H1 (cell line): ENCODE results near the gene LRG1. TPM values are rescaled to one million over a fixed set of nuclear protein-coding genes. Genes with fewer than 3 reads are reported as not detected.

Source experiments
- CTCF ChIA-PET: fragments of 300-600 bp; sonication (Branson Sonifier 250); formaldehyde crosslinking; loops from one replicate; lab custom pipeline; 2021; ENCODE audit not compliant: partially characterized antibody; lab: Charles Lee
- POLR2A ChIA-PET: fragments of 300-600 bp; sonication (Branson Sonifier 250); formaldehyde crosslinking; loops from one replicate; lab custom pipeline; 2021; ENCODE audit warnings: inconsistent platforms; ENCODE audit not compliant: partially characterized antibody; lab: Charles Lee
- DNase-seq, 2 experiments: peaks; one replicate each; pipeline versions ENCODE4 v3.0.0 to v3.0.0-alpha.2; 2010 to 2022; ENCODE audit warnings: low spot score in 2 of 2, low read depth in 1 of 2, mixed read lengths in 1 of 2
- FAIRE-seq: peaks from 2 replicates; lab custom pipeline; 2011; peaks lifted over from hg19 to GRCh38; lab: Jason Lieb, UNC
- H2AFZ ChIP-seq: 2 replicates; pipeline ENCODE4 v1.8.1; 2012; ENCODE audit warnings: low read length, inconsistent platforms
- H2AK5ac ChIP-seq: 2 replicates; pipeline ENCODE4 v1.6.1; 2013; ENCODE audit warnings: low read depth, low read length
- H2BK120ac ChIP-seq: replicated peaks from 2 replicates; pipeline ENCODE3; 2013; ENCODE audit warnings: low read depth, low read length, inconsistent platforms
- H2BK12ac ChIP-seq: 2 replicates; pipeline ENCODE4 v1.6.1; 2013; ENCODE audit warnings: low read depth, low read length
- H2BK15ac ChIP-seq: 2 replicates; pipeline ENCODE4 v1.6.1; 2013; ENCODE audit warnings: low read length
- H2BK20ac ChIP-seq: 2 replicates; pipeline ENCODE4 v1.6.1; 2013; ENCODE audit warnings: low read length
- H2BK5ac ChIP-seq: 2 replicates; pipeline ENCODE4 v1.6.1; 2013; ENCODE audit warnings: low read depth, low read length
- H3K14ac ChIP-seq: 2 replicates; pipeline ENCODE4 v1.6.1; 2013; ENCODE audit warnings: inconsistent platforms; ENCODE audit not compliant: insufficient read length
- H3K18ac ChIP-seq: 2 replicates; pipeline ENCODE4 v1.6.1; 2013; ENCODE audit warnings: low read length; ENCODE audit errors: extremely low read depth
- H3K23ac ChIP-seq: 2 replicates; pipeline ENCODE4 v1.6.1; 2013; ENCODE audit warnings: inconsistent platforms; ENCODE audit not compliant: insufficient read length
- H3K23me2 ChIP-seq: 2 replicates; pipeline ENCODE4 v1.6.1; 2013; ENCODE audit warnings: low read depth, low read length
- H3K27ac ChIP-seq: 2 replicates; pipeline ENCODE4 v1.6.1; 2011; ENCODE audit warnings: low read depth, low read length, inconsistent platforms
- H3K27me3 ChIP-seq, 4 experiments: replicated peaks in 1 of 4; 1 replicate in 1 of 4; 2 replicates in 3 of 4; pipeline versions ENCODE4 v1.6.1 to v1.8.1; 2011 to 2013; ENCODE audit warnings: low read length in 3 of 4, mild to moderate bottlenecking in 3 of 4, inconsistent platforms in 2 of 4, mixed read lengths in 2 of 4, moderate library complexity in 1 of 4; ENCODE audit not compliant: control insufficient read depth in 3 of 4, insufficient read depth in 3 of 4; ENCODE audit errors: extremely low read depth in 1 of 4
- H3K36me3 ChIP-seq, 4 experiments: 2 replicates each; pipeline versions ENCODE4 v1.6.1 to v1.8.1; 2011 to 2013; ENCODE audit warnings: mild to moderate bottlenecking in 4 of 4, low read length in 3 of 4, moderate library complexity in 2 of 4, control low read depth in 1 of 4, inconsistent platforms in 1 of 4; ENCODE audit not compliant: insufficient read depth in 4 of 4, control insufficient read depth in 2 of 4
- H3K4ac ChIP-seq: replicated peaks from 2 replicates; pipeline ENCODE3; 2013; ENCODE audit warnings: low read length, low read depth, mixed read lengths, inconsistent platforms; ENCODE audit not compliant: insufficient read length
- H3K4me1 ChIP-seq, 4 experiments: replicated peaks in 1 of 4; 1 replicate in 1 of 4; 2 replicates in 3 of 4; pipeline versions ENCODE4 v1.6.1 to v1.8.1; 2011 to 2013; ENCODE audit warnings: low read length in 3 of 4, inconsistent platforms in 2 of 4, mixed read lengths in 1 of 4; ENCODE audit not compliant: insufficient read depth in 4 of 4, control insufficient read depth in 3 of 4
- H3K4me2 ChIP-seq, 2 experiments: 2 replicates each; pipeline versions ENCODE4 v1.6.1 to v1.8.1; 2011 to 2013; ENCODE audit warnings: low read depth in 2 of 2, low read length in 2 of 2, control low read depth in 1 of 2, inconsistent platforms in 1 of 2, mild to moderate bottlenecking in 1 of 2; ENCODE audit not compliant: insufficient read depth in 1 of 2
- H3K4me3 ChIP-seq, 4 experiments: fragments of 200-600, 300-600 bp in 1 of 4; sonication (generic), shearing (Covaris generic), sonication (Bioruptor Twin) in 1 of 4; 2 replicates each; pipeline versions ENCODE4 v1.5.1 to v1.8.1; 2011 to 2016; ENCODE audit warnings: low read length in 4 of 4, low read depth in 3 of 4, control low read depth in 2 of 4, inconsistent platforms in 2 of 4, mild to moderate bottlenecking in 2 of 4, mixed read lengths in 1 of 4, moderate library complexity in 1 of 4; ENCODE audit not compliant: insufficient read depth in 2 of 4; ENCODE audit errors: extremely low read depth in 1 of 4
- H3K56ac ChIP-seq: replicated peaks from 2 replicates; pipeline ENCODE3; 2013; ENCODE audit warnings: low read depth, mild to moderate bottlenecking, mixed read lengths, low read length, inconsistent platforms; ENCODE audit not compliant: insufficient read length
- H3K79me1 ChIP-seq: 2 replicates; pipeline ENCODE4 v1.6.1; 2013; ENCODE audit warnings: low read depth, low read length, control low read depth
- H3K79me2 ChIP-seq, 2 experiments: 2 replicates each; pipeline versions ENCODE4 v1.6.1 to v1.8.1; 2012 to 2013; ENCODE audit warnings: low read length in 2 of 2, mild to moderate bottlenecking in 2 of 2, inconsistent platforms in 1 of 2; ENCODE audit not compliant: insufficient read depth in 2 of 2, control insufficient read depth in 1 of 2
- H3K9ac ChIP-seq, 4 experiments: replicated peaks in 1 of 4; 1 replicate in 1 of 4; 2 replicates in 3 of 4; pipeline versions ENCODE4 v1.6.1 to v1.8.1; 2011 to 2013; ENCODE audit warnings: low read depth in 3 of 4, low read length in 3 of 4, control low read depth in 2 of 4, mild to moderate bottlenecking in 2 of 4, moderate library complexity in 2 of 4, inconsistent platforms in 1 of 4; ENCODE audit errors: extremely low read depth in 1 of 4
- H3K9me3 ChIP-seq, 2 experiments: 2 replicates each; pipeline versions ENCODE4 v1.6.1 to v1.8.1; 2012 to 2013; ENCODE audit warnings: mild to moderate bottlenecking in 2 of 2, moderate library complexity in 2 of 2, control low read depth in 1 of 2, inconsistent platforms in 1 of 2, low read depth in 1 of 2, low read length in 1 of 2, mixed read lengths in 1 of 2; ENCODE audit not compliant: insufficient read depth in 2 of 2
- H4K20me1 ChIP-seq, 2 experiments: replicated peaks in 1 of 2; 2 replicates each; pipeline versions ENCODE3 to v1.8.1; 2011 to 2013; ENCODE audit warnings: inconsistent platforms in 2 of 2, low read length in 2 of 2, mild to moderate bottlenecking in 1 of 2; ENCODE audit not compliant: insufficient read depth in 2 of 2, control insufficient read depth in 1 of 2
- H4K5ac ChIP-seq: 2 replicates; pipeline ENCODE4 v1.6.1; 2013; ENCODE audit warnings: low read length, low read depth, mixed read lengths, inconsistent platforms; ENCODE audit not compliant: insufficient read length
- H4K8ac ChIP-seq: 2 replicates; pipeline ENCODE4 v1.8.0; 2013; ENCODE audit warnings: mild to moderate bottlenecking, moderate library complexity, low read length, inconsistent platforms; ENCODE audit not compliant: insufficient read depth; ENCODE audit errors: extremely low read depth
- H4K91ac ChIP-seq: replicated peaks from 2 replicates; pipeline ENCODE3; 2013; ENCODE audit warnings: low read length, mixed read lengths, inconsistent platforms; ENCODE audit not compliant: insufficient read length
- CBX8 ChIP-seq: fragments of 300-800, 300-1000 bp; sonication (generic); IDR thresholded peaks from 2 replicates; pipeline ENCODE4 v1.7.1; 2016; ENCODE audit warnings: low read depth, low read length, borderline replicate concordance
- CEBPB ChIP-seq: IDR thresholded peaks from 2 replicates; pipeline ENCODE4 v1.6.1; 2012; ENCODE audit warnings: low read depth, low read length
- POLR2A ChIP-seq, 2 experiments: IDR thresholded peaks; 1 replicate in 1 of 2; 2 replicates in 1 of 2; pipeline ENCODE4 v1.6.1; 2011; ENCODE audit warnings: low read depth in 2 of 2, low read length in 2 of 2, mild to moderate bottlenecking in 2 of 2; ENCODE audit errors: control extremely low read depth in 1 of 2
- RNF2 ChIP-seq: fragments of 200-900, 300-1000 bp; sonication (generic); IDR thresholded peaks from 2 replicates; pipeline ENCODE4 v1.7.1; 2016; ENCODE audit warnings: borderline replicate concordance, low read depth, mild to moderate bottlenecking, antibody characterized with exemption, low read length; ENCODE audit not compliant: poor library complexity, severe bottlenecking; ENCODE audit errors: missing control alignments
- SRF ChIP-seq: IDR thresholded peaks from 2 replicates; pipeline ENCODE4 v1.6.1; 2011; ENCODE audit warnings: mild to moderate bottlenecking, low read depth, low read length, moderate library complexity
- WGBS, 2 experiments: shearing (Covaris generic) in 1 of 2; methylation state at CpG; one replicate each; pipeline versions ENCODE4 v1.1.6 to v1.1.7; 2013 to 2015; ENCODE audit warnings: low lambda C conversion rate in 2 of 2, mixed read lengths in 2 of 2, inconsistent platforms in 1 of 2, low coverage in 1 of 2, missing lambda C conversion rate in 1 of 2; ENCODE audit not compliant: insufficient replicate concordance in 2 of 2, insufficient coverage in 1 of 2, insufficient read length in 1 of 2; ENCODE audit errors: extremely low coverage in 1 of 2, missing lambda C conversion rate in 1 of 2; 5-methylcytosine and 5-hydroxymethylcytosine counted together
- polyA plus RNA-seq, 7 experiments: library from polyadenylated mRNA; depleted of rRNA in 3 of 7; stranded (reverse) in 5 of 7; unstranded in 2 of 7; fragments of >200 nt in 5 of 7; fragments of 200-250 nt in 2 of 7; gene quantifications; 1 replicate in 5 of 7; 2 replicates in 1 of 7; 4 replicates in 1 of 7; pipeline versions ENCODE4 v1.2.1 to v1.2.3, GENCODE V29; 2011 to 2013; ENCODE audit warnings: missing spikeins in 2 of 7, mixed read lengths in 2 of 7
- total RNA-seq: library from RNA; stranded (reverse); fragmentation: NEBNext Ultra II Directional; extraction: Animal tissue kit (Norgen Biotek cat#: 25700); gene quantifications from 2 replicates; pipeline ENCODE4 v1.2.1, GENCODE V29; 2021

Gene LRG1
- total and polyA plus RNA-seq, 2 of the 8 experiments (the other 6 are each of a cell fraction or from before 2014, with no cell fraction given): 0.48 to 0.79 TPM

DNA sequence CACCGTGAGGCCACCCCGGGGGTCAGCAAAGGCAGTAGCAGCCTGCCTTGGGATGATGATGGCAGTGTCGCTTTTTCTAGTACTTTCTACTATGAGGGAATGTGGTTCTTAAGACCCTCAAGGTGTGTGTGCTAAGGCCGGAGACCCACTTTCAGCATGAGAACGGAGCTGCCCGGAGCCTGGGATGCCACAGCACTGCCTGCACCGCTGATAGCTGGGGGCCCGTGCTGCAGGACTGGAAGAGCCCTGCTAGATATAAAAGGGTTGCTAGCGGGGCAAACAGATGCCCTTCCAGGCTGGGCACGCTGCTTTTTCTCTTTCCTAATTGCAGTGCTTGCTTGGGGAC lies 36.0 kb downstream of the LRG1 start:
- no peak for FAIRE-seq
- H2BK5ac ChIP-seq: no peak overlapping the region
- POLR2A ChIA-PET: interaction anchor here (1.7 to 3.5 kb wide), 4 partner anchors 9 to 32 kb away, joined by 4 to 19 read pairs (median 14); partner anchors contain the start of genes HDGFL2 and PLIN4
- peaks cover 0 to 7% (median 7%) of the 10 kb centered on the region in 4 experiments; a peak in 3 of 7 replicates for H3K27me3 ChIP-seq
- no peak overlapping the region for H4K5ac ChIP-seq
- no peak overlapping the region for H3K14ac ChIP-seq
- no peak overlapping the region for H2BK12ac ChIP-seq
- no peaks in the 10 kb centered on the region for H3K4me1 ChIP-seq
- H3K4me3 ChIP-seq: no peak overlapping the region
- H2BK120ac ChIP-seq: no peak overlapping the region
- no peak overlapping the region for H3K4ac ChIP-seq
- TF ChIP-seq POLR2A (IDR thresholded peaks at IDR 0.05; ENCODE audit: control extremely low read depth in 1 of 2, low read depth in 2 of 2, low read length in 2 of 2) (no peak), RNF2 (no peak), SRF (no peak), CBX8 (no peak), CEBPB (no peak)
- H2BK15ac ChIP-seq: no peak overlapping the region
- H3K9me3 ChIP-seq: no peaks in the 10 kb centered on the region
- CTCF ChIA-PET: interaction anchor here (0.7 to 1.6 kb wide), 4 partner anchors 8 to 26 kb away, joined by 3 to 5 read pairs (median 4); no protein-coding TSS in a partner anchor
- peaks cover 3 to 45% (median 12%) of the 10 kb centered on the region in 4 experiments; a peak in 6 of 8 replicates for H3K36me3 ChIP-seq
- H2BK20ac ChIP-seq: no peak overlapping the region
- H3K56ac ChIP-seq: no peak overlapping the region
- H3K79me1 ChIP-seq: peaks cover 2% of the 10 kb centered on the region; the same call in 1 of the 2 replicates
- no peaks in the 10 kb centered on the region for H3K23me2 ChIP-seq
- no peaks in the 10 kb centered on the region for H3K79me2 ChIP-seq
- H3K18ac ChIP-seq: no peak overlapping the region
- peaks cover 14 to 30% of the 10 kb centered on the region in 2 experiments for H4K20me1 ChIP-seq
- no peak overlapping the region for H2AK5ac ChIP-seq
- no peak overlapping the region for H4K8ac ChIP-seq
- H3K4me2 ChIP-seq: no peak overlapping the region
- no peak overlapping the region for H3K9ac ChIP-seq
- H4K91ac ChIP-seq: no peak overlapping the region
- 91% methylated on average over 10 of the region's 10 CpGs; no CpG with 5 or more reads in 1 of the 2 experiments for WGBS, 2 experiments
- no peak overlapping the region for H3K23ac ChIP-seq
- H3K27ac ChIP-seq: no peak overlapping the region
- H2AFZ ChIP-seq: no peak overlapping the region
- DNase-seq: no peak
